Type B pancreatic cell (in vitro differentiated cells): ENCODE results near the gene TXNRD2. TPM values are rescaled to one million over a fixed set of nuclear protein-coding genes. Genes with fewer than 3 reads are reported as not detected.

Experiments
- DNase-seq: peaks from one replicate; pipeline ENCODE4 v3.0.0; 2021; ENCODE audit warnings: mixed read lengths; ENCODE audit not compliant: unreplicated experiment; ENCODE audit errors: extremely low spot score
- H3K27ac Mint-ChIP-seq: 2 replicates; pipeline ENCODE4 v1.8.0; 2021; ENCODE audit warnings: mild to moderate bottlenecking, mixed read lengths
- H3K27me3 Mint-ChIP-seq: 2 replicates; pipeline ENCODE4 v1.8.0; 2021; ENCODE audit warnings: mixed read lengths
- H3K36me3 Mint-ChIP-seq: 2 replicates; pipeline ENCODE4 v1.8.0; 2021; ENCODE audit warnings: mixed read lengths
- H3K4me1 Mint-ChIP-seq: one replicate; pipeline ENCODE4 v1.8.0; 2021; ENCODE audit warnings: mixed read lengths; ENCODE audit not compliant: unreplicated experiment
- H3K4me3 Mint-ChIP-seq: 2 replicates; pipeline ENCODE4 v1.8.0; 2021; ENCODE audit warnings: mild to moderate bottlenecking, mixed read lengths
- H3K9me3 Mint-ChIP-seq: 2 replicates; pipeline ENCODE4 v1.8.0; 2021; ENCODE audit warnings: mixed read lengths
- total RNA-seq: library from RNA; stranded (reverse); gene quantifications from 2 replicates; pipeline ENCODE4 v1.2.1, GENCODE V29; 2021; ENCODE audit warnings: low replicate concordance
- TF ChIP-seq, protein P1 (sequence below): fragments of 200-600 bp; sonication (generic); conservative IDR thresholded peaks from 2 replicates; pipeline ENCODE4 v1.5.0; 2021; ENCODE audit warnings: antibody characterized with exemption, mild to moderate bottlenecking

The TXNRD2 gene
- total RNA-seq, 1 donor from 2014 or later = 25.1 TPM

DNA sequence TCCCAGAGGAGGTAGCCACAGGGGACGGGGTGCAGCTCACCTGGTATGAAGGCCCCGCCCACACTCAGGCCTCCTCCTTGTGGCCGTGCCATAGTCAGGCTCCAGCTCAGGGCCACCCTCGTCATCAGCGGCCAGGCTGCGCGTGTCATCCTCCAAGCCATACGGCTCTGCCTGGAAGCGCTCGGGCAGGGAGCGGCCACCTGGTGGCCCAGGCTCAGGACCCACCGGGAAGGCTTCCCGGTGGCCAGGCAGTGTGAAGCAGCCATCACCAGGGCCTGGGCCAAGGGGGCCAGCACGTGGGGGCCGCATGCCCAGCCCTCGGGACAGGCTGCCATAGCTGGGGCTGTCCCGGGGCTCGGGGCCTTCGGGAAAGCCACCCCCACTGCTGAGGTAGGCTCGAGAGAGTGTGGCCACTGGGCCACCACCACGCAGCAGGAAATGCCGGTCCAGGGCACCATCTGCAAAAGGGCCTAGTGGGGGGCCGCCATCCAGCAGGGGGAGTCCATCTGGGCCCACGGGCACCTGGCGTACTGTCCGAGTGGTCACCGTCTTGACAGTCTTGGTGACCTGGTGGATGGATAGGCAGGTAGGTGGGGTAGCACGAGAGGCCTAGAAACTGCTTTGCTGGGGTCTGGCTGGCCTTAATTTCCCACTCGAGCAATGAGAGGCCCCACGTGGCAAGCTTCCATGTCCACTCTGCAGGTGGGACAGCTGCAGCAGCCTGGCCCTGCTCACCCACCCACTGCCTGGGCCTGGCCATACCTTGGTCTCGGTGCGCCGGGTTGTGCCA lies 39.7 kb upstream of the TXNRD2 start:
- Mint-ChIP-seq H3K9me3 (no peaks in the 10 kb centered on the region), H3K27me3 (no peaks in the 10 kb centered on the region)

DNA sequence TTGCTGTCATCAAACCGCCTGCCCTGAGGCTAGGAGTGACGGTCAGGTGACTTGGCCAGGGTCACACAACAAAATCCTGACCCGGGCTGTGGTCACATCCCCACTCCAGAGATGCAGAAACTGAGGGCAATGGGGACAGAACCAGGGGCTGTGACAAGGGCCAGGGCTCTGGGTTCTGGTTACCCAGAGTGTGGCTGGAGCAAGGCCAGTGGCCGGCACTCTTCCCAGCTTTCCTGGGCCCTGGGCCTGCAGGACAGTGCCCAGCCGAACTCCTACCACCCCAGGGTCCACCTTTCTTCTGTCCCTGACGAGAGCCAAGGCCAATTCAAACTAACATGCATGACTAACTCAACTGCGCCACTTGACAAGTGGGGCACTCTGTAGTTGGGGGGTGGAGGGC lies 39.1 kb upstream of the TXNRD2 start:
- TF ChIP-seq, protein P1, sequence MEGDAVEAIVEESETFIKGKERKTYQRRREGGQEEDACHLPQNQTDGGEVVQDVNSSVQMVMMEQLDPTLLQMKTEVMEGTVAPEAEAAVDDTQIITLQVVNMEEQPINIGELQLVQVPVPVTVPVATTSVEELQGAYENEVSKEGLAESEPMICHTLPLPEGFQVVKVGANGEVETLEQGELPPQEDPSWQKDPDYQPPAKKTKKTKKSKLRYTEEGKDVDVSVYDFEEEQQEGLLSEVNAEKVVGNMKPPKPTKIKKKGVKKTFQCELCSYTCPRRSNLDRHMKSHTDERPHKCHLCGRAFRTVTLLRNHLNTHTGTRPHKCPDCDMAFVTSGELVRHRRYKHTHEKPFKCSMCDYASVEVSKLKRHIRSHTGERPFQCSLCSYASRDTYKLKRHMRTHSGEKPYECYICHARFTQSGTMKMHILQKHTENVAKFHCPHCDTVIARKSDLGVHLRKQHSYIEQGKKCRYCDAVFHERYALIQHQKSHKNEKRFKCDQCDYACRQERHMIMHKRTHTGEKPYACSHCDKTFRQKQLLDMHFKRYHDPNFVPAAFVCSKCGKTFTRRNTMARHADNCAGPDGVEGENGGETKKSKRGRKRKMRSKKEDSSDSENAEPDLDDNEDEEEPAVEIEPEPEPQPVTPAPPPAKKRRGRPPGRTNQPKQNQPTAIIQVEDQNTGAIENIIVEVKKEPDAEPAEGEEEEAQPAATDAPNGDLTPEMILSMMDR = no peak
- H3K4me3 Mint-ChIP-seq = no peak overlapping the region
- H3K27ac Mint-ChIP-seq = no peak overlapping the region
- H3K4me1 Mint-ChIP-seq = no peaks in the 10 kb centered on the region
- no peak for DNase-seq
- H3K27me3 Mint-ChIP-seq = no peaks in the 10 kb centered on the region
- H3K9me3 Mint-ChIP-seq = no peaks in the 10 kb centered on the region
- H3K36me3 Mint-ChIP-seq = no peaks in the 10 kb centered on the region

More for the DNA sequence above, 39.7 kb upstream of the TXNRD2 start:
- H3K27ac Mint-ChIP-seq = no peak overlapping the region
- H3K4me3 Mint-ChIP-seq = no peak overlapping the region
- no peaks in the 10 kb centered on the region for H3K4me1 Mint-ChIP-seq
- H3K36me3 Mint-ChIP-seq = no peaks in the 10 kb centered on the region
- TF ChIP-seq, protein P1 = no peak
- no peak for DNase-seq

DNA sequence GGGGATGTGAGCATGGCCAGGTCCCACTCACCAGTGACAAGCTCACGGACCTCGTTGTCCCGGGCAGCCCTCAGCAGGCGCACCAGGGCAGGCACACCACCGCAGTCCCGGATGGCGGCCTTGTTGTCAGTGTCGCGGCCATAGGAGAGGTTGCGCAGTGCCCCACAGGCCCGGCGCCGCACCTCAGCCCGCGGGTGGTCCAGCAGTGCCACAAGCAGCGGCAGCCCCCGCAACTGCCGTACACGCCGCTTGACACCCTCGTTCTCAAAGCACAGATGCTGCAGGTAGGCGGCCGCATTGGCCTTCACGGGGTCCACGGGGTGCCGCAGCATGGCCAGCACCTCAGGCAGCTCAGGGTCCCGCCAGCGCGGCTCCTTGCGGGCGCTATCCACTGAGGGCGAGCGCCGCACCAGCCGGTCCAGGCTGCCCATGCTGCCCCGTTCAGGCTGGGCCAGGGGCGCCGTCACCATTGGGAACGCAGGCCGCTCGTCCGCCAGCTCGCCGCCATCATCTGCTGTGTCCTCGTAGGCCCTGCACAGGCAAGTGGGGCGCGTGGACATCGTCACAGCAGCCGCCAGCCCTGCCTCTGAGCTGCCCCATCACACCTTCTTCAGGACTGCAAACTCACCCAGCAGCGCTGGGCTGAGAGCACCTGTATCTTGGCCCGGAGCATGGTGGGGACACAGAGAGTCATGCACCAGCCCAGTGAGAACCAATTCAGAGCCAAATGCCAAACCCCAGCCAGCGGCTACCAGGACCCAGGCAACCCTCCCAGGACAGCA lies 38.3 kb upstream of the TXNRD2 start:
- no peak overlapping the region for H3K27ac Mint-ChIP-seq
- TF ChIP-seq, protein P1 = no peak
- H3K4me1 Mint-ChIP-seq = peaks cover 7% of the 10 kb centered on the region
- DNase-seq = no peak
- no peaks in the 10 kb centered on the region for H3K27me3 Mint-ChIP-seq
- no peaks in the 10 kb centered on the region for H3K36me3 Mint-ChIP-seq
- no peaks in the 10 kb centered on the region for H3K9me3 Mint-ChIP-seq
- H3K4me3 Mint-ChIP-seq = no peak overlapping the region

DNA sequence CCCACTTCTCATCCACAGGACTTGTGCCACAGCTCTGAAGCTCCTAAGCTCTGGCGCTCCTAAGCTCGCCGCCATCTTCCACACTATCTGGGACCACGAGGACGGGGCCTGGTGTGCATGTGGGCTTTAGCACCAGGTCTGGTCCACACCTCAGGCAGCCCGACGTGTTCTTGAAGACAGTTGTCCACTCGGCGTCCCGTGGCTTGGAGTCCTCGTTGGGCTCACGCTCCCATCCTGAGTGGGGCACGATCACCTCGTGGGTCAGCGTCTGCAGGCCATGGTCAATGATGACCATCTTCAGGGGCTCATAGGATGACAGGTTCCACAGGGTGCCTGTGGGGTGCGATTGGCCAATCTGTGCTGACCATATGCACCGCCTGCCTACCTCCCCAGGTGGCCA lies 37.1 kb upstream of the TXNRD2 start:
- TF ChIP-seq, protein P1 = no peak
- no peak for DNase-seq
- peaks cover 12% of the 10 kb centered on the region for H3K4me1 Mint-ChIP-seq
- H3K27ac Mint-ChIP-seq = no peak overlapping the region
- H3K36me3 Mint-ChIP-seq = no peaks in the 10 kb centered on the region
- H3K9me3 Mint-ChIP-seq = no peaks in the 10 kb centered on the region
- H3K4me3 Mint-ChIP-seq = no peak overlapping the region
- H3K27me3 Mint-ChIP-seq = no peaks in the 10 kb centered on the region

DNA sequence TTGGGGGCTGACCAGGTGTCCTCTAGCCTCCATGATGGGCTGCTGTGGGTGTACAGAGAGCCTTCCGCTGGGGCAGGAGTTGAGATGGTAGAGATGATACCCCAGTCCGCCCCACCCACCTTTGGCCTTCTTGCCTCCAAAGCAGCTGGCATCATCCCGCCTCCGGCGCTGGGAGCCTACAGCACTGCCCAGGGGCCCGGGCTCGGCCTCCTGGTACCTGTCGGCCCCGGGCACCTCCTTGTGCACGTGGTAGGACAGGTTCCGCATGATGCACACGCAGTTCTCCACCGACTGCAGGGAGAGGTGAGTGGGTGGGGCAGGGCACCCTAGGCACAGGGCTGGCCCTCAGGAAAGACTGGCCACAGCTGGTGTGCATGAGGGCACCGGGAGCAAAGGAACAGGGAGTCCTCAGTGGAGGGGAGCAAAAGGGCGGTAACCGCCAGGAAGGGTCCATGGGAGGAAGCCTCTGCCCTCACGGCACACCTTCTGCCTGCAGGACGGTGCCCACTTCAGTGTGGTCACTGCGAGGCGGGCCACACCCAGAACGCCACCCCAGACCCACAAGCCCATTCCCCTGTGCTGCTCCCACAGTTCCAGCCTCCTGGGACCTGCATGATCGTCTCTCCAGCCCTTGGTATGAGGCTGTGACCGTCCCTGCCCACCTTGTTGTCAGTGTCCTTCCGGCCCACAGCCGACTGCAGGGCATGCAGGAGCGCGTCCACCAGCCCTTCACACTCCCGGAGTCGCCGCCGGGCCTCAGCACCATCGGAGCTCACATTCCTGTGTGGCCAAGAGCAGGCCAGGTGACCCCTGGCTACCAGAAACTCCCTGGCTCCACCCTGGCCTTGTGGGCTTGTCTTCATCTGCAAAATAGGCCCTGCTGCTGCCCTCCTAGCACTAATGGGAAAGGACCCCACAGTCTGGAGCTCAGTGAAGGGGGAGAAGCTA lies 36.0 kb upstream of the TXNRD2 start:
- no peaks in the 10 kb centered on the region for H3K36me3 Mint-ChIP-seq
- H3K4me3 Mint-ChIP-seq = no peak overlapping the region
- TF ChIP-seq, protein P1 = no peak
- no peaks in the 10 kb centered on the region for H3K9me3 Mint-ChIP-seq
- H3K27ac Mint-ChIP-seq = no peak overlapping the region
- DNase-seq = no peak
- H3K27me3 Mint-ChIP-seq = no peaks in the 10 kb centered on the region
- peaks cover 12% of the 10 kb centered on the region for H3K4me1 Mint-ChIP-seq
